Psoas muscle (tissue), 8 donors: ENCODE results near the gene STX1B. TPM values are rescaled to one million over a fixed set of nuclear protein-coding genes. Genes with fewer than 3 reads are reported as not detected.
A peak's percentile ranks its signal among the peaks of the same experiment; 100 is the strongest.

Experiments used
- ATAC-seq, 4 donors: fragments of 200-7000 bp; cut with Tn5 transposase; one replicate each; pipeline ENCODE4 v1.9.1; 2020; ENCODE audit warnings: moderate library complexity in 3 of 4, mild to moderate bottlenecking in 2 of 4
- DNase-seq, 2 donors: peaks; one replicate each; pipeline ENCODE4 v3.0.0-alpha.2; 2020
- H3K27ac ChIP-seq: fragments of 200-600 bp; one replicate; pipeline ENCODE4 v1.8.0; 2022
- H3K27me3 ChIP-seq, 3 donors: fragments of 200-600 bp in 1 of 3; one replicate each; pipeline versions ENCODE4 v1.6.1 to v1.8.0; 2013 to 2022; ENCODE audit warnings: low read length in 2 of 3, mild to moderate bottlenecking in 2 of 3, moderate library complexity in 1 of 3; ENCODE audit not compliant: insufficient read depth in 3 of 3
- H3K36me3 ChIP-seq, 2 donors: fragments of 200-600 bp in 1 of 2; one replicate each; pipeline versions ENCODE4 v1.6.1 to v1.8.0; 2013 to 2022; ENCODE audit warnings: low read depth in 1 of 2, mild to moderate bottlenecking in 1 of 2, moderate library complexity in 1 of 2; ENCODE audit not compliant: insufficient read depth in 1 of 2
- H3K4me1 ChIP-seq: fragments of 200-600 bp; one replicate; pipeline ENCODE4 v1.8.0; 2022
- H3K4me3 ChIP-seq: fragments of 200-600 bp; one replicate; pipeline ENCODE4 v1.8.0; 2022; ENCODE audit warnings: mild to moderate bottlenecking
- H3K9me3 ChIP-seq: fragments of 200-600 bp; one replicate; pipeline ENCODE4 v1.8.0; 2022
- CTCF ChIP-seq: fragments of 200-600 bp; IDR thresholded peaks from one replicate; pipeline ENCODE4 v1.8.0; 2022; ENCODE audit warnings: antibody characterized with exemption
- WGBS, 3 donors: extraction: QIAGEN DNeasy Blood & Tissue Kit; methylation state at CpG; one replicate each; pipeline versions ENCODE4 v1.1.6 to v1.1.7; 2013; 5-methylcytosine and 5-hydroxymethylcytosine counted together
- intact Hi-C, 2 donors: fragments of 100-400 bp; cut with DNase I; formaldehyde crosslinking; loops; one replicate each; pipeline versions ENCODE4 v1.11.0 to v1.14.2; 2022
- polyA plus RNA-seq, 3 donors: library from polyadenylated mRNA; stranded (reverse); fragments of 200-250 nt; gene quantifications; one replicate each; pipeline ENCODE4 v1.2.3, GENCODE V29; 2013
- total RNA-seq, 4 donors: library from RNA; stranded (reverse); fragmentation: NEBNext Ultra II Directional in 2 of 4; extraction: Animal tissue kit (Norgen Biotek cat#: 25700) in 2 of 4; gene quantifications; one replicate each; pipeline versions ENCODE4 v1.2.1 to v1.2.4, GENCODE V29; 2021 to 2023
- donor health status: healthy with polysubstance abuse.
- donor health status: DM: no; HTN: no; CAD: no; lungs with moderate emphysema.
- donor health status: Bipolar disorder and iron deficiency.
- donor health status: healthy.
- donor health status: DM: yes; HTN: yes; CAD: no.
- donor health status: DM: no; HTN: no; CAD: no.
- donor health status: DM: no; HTN: no; CAD: no.
- donor health status: DM: yes; HTN: yes; CAD: no.

The STX1B gene
- total and polyA plus RNA-seq, 7 donors = 0.04 to 0.64 (median 0.12) TPM; not detected in 1

- peak overlapping the region; percentile 96 for H3K27ac ChIP-seq
- peaks cover 10% of the 10 kb centered on the region for H3K4me1 ChIP-seq
- intact Hi-C loops = loop anchor here (2.0 to 5.0 kb wide), 2 partner anchors 37 to 39 kb away; no protein-coding TSS in a partner anchor
- no peaks in the 10 kb centered on the region for H3K27me3 ChIP-seq
- H3K4me3 ChIP-seq = peak overlapping the region; percentile 85
- peak; percentile 74 to 87 (median 79) for ATAC-seq
- H3K9me3 ChIP-seq = no peaks in the 10 kb centered on the region
- 1% methylated on average over 47 of the region's 47 CpGs for WGBS, 3 donors
- DNase-seq = peak; percentile 93 to 96
- TF ChIP-seq CTCF = no peak
- H3K36me3 ChIP-seq = peaks cover 4 to 45% of the 10 kb centered on the region in 2 donors
Observed at GRCh38 chr16:31033709-31034492, 23.5 kb upstream of the STX1B start.

GRCh38 chr16:31032736-31033708 lies 22.6 kb upstream of the STX1B start, which contains the start of gene STX4:
TSS of gene STX4 (plus strand) at chr16:31033558. CDS start at chr16:31033806, 248 bp downstream.
- Histone ChIP-seq H3K27ac (peak within 1 kb of the TSS; percentile 96), H3K9me3 (no peaks in the 10 kb centered on the region), H3K4me3 (peak within 1 kb of the TSS; percentile 85), H3K27me3 (no peaks in the 10 kb centered on the region), H3K36me3 (peaks cover 3 to 36% of the 10 kb centered on the region in 2 donors), H3K4me1 (peaks cover 10% of the 10 kb centered on the region)
- no peak for TF ChIP-seq CTCF
- intact Hi-C loops = loop anchor here (2.0 to 5.0 kb wide), 2 partner anchors 36 to 40 kb away; no protein-coding TSS in a partner anchor
- ATAC-seq = peak; percentile 91 to 96 (median 94)
- DNase-seq = peak; percentile 98 to 99
- 1% methylated on average over 71 to 75 of the region's 75 CpGs for WGBS, 3 donors

- H3K27ac ChIP-seq = peak overlapping the region; percentile 96
- no peak for TF ChIP-seq CTCF
Observed at GRCh38 chr16:31031276-31031675, 20.8 kb upstream of the STX1B start.

GRCh38 chr16:31029272-31029671 lies 18.8 kb upstream of the STX1B start:
- intact Hi-C loops = no loop called here
- H3K4me3 ChIP-seq = no peak overlapping the region
- H3K9me3 ChIP-seq = no peaks in the 10 kb centered on the region
- peaks cover 1% of the 10 kb centered on the region for H3K4me1 ChIP-seq
- no peak for TF ChIP-seq CTCF
- no peaks in the 10 kb centered on the region for H3K36me3 ChIP-seq
- H3K27ac ChIP-seq = no peak overlapping the region
- ATAC-seq (no peak), DNase-seq (no peak)
- 68 to 78% (median 68%) methylated on average over 5 of the region's 5 CpGs for WGBS, 3 donors
- H3K27me3 ChIP-seq = no peaks in the 10 kb centered on the region

More at GRCh38 chr16:31031276-31031675, 20.8 kb upstream of the STX1B start:
- ATAC-seq (no peak), DNase-seq (no peak)
- intact Hi-C loops = loop anchor here in 1 of 2 donors (5.0 kb wide), 1 partner anchor 34 kb away; no protein-coding TSS in a partner anchor
- Histone ChIP-seq H3K9me3 (no peaks in the 10 kb centered on the region), H3K36me3 (peaks cover 0 to 19% of the 10 kb centered on the region in 2 donors), H3K27me3 (no peaks in the 10 kb centered on the region), H3K4me3 (no peak overlapping the region), H3K4me1 (peaks cover 10% of the 10 kb centered on the region)
- WGBS, 3 donors = 75 to 86% (median 79%) methylated on average over 4 of the region's 4 CpGs
